CD4-positive, alpha-beta T cell treated with Interleukin-15 for 1 hour (primary cell): Measurements from ENCODE around the gene CHST12.
"Not testable (repeated sequence)": the region's sequence is repeated elsewhere in the genome, so short reads cannot be mapped to it uniquely, and the experiment has no call there.

Source experiments
- DNase-seq: peaks from one replicate; pipeline ENCODE4 v3.0.0-alpha.2; 2020

Gene CHST12

GRCh38 chr7:2379161-2379560, 24.2 kb upstream of the CHST12 start:
- DNase-seq: no peak

- DNase-seq: no peak
Observed at GRCh38 chr7:2379821-2380450, 23.5 kb upstream of the CHST12 start.

GRCh38 chr7:2380461-2380860, 22.9 kb upstream of the CHST12 start:
- no peak for DNase-seq

- DNase-seq: no peak
Observed at GRCh38 chr7:2381227-2381626, 22.2 kb upstream of the CHST12 start.

GRCh38 chr7:2381881-2382509, 21.4 kb upstream of the CHST12 start:
- DNase-seq: no peak

GRCh38 chr7:2383543-2384274, 19.7 kb upstream of the CHST12 start:
- no peak for DNase-seq

GRCh38 chr7:2384354-2385243, 18.8 kb upstream of the CHST12 start:
- no peak for DNase-seq

- not testable (repeated sequence) for DNase-seq
Observed at GRCh38 chr7:2386122-2386521, 17.3 kb upstream of the CHST12 start.

- DNase-seq: no peak
Observed at GRCh38 chr7:2386964-2387669, 16.3 kb upstream of the CHST12 start.

- no peak for DNase-seq
Observed at GRCh38 chr7:2387897-2388636, 15.3 kb upstream of the CHST12 start.

GRCh38 chr7:2388637-2388954, 14.8 kb upstream of the CHST12 start:
- DNase-seq: no peak

GRCh38 chr7:2390020-2390816, 13.2 kb upstream of the CHST12 start:
- not testable (repeated sequence) for DNase-seq

GRCh38 chr7:2393706-2394105, 9.7 kb upstream of the CHST12 start:
- DNase-seq: no peak

- DNase-seq: no peak
Observed at GRCh38 chr7:2394566-2395082, 8.8 kb upstream of the CHST12 start.

GRCh38 chr7:2398506-2398905, 4.9 kb upstream of the CHST12 start:
- no peak for DNase-seq

GRCh38 chr7:2399848-2400587, 3.4 kb upstream of the CHST12 start:
- peak; percentile 24 for DNase-seq

- no peak for DNase-seq
Observed at GRCh38 chr7:2402687-2403013, 761 bp upstream of the CHST12 start.

- DNase-seq: no peak
Observed at GRCh38 chr7:2403718-2404648, 572 bp downstream of the CHST12 start.

GRCh38 chr7:2404714-2405119, 1.3 kb downstream of the CHST12 start:
- no peak for DNase-seq
